IgD-negative memory B cell (primary cell): ENCODE data around the gene NTN3. TPM values are rescaled to one million over a fixed set of nuclear protein-coding genes. Genes with fewer than 3 reads are reported as not detected.

ENCODE experiments used
- H3K27ac Mint-ChIP-seq, 3 donors: one replicate each; pipeline ENCODE4 v1.8.0; 2020 to 2022; ENCODE audit warnings: mild to moderate bottlenecking in 3 of 3, mixed read lengths in 3 of 3, moderate library complexity in 1 of 3
- H3K27me3 Mint-ChIP-seq: one replicate; pipeline ENCODE4 v1.8.0; 2021; ENCODE audit warnings: mixed read lengths
- H3K36me3 Mint-ChIP-seq: one replicate; pipeline ENCODE4 v1.8.0; 2020; ENCODE audit warnings: mild to moderate bottlenecking, mixed read lengths
- H3K4me1 Mint-ChIP-seq, 3 donors: one replicate each; pipeline ENCODE4 v1.8.0; 2020 to 2022; ENCODE audit warnings: mixed read lengths in 3 of 3, mild to moderate bottlenecking in 1 of 3
- H3K4me3 Mint-ChIP-seq, 4 donors: one replicate each; pipeline ENCODE4 v1.8.0; 2020 to 2022; ENCODE audit warnings: mild to moderate bottlenecking in 4 of 4, mixed read lengths in 4 of 4, moderate library complexity in 3 of 4
- H3K9me3 Mint-ChIP-seq, 3 donors: one replicate each; pipeline ENCODE4 v1.8.0; 2020 to 2021; ENCODE audit warnings: mixed read lengths in 3 of 3, mild to moderate bottlenecking in 1 of 3
- polyA plus RNA-seq: library from polyadenylated mRNA; unstranded; fragments of 300-500 nt; fragmentation: Illumina TruSeq; gene quantifications from one replicate; pipeline ENCODE4 v1.2.3, GENCODE V29; 2021

Gene NTN3
- polyA plus RNA-seq, 1 donor from 2014 or later: not detected

- Mint-ChIP-seq H3K27ac (peak overlapping the region; percentile 15 to 89 (median 89)), H3K9me3 (no peaks in the 10 kb centered on the region), H3K4me3 (peak overlapping the region; percentile 0 to 73 (median 70)), H3K4me1 (peaks cover 7 to 12% (median 11%) of the 10 kb centered on the region in 3 donors), H3K36me3 (peaks cover 5% of the 10 kb centered on the region), H3K27me3 (peaks cover 2% of the 10 kb centered on the region)
Measured at GRCh38 chr16:2486645-2487516, 15.8 kb downstream of the NTN3 start.

GRCh38 chr16:2487517-2487842 is 16.4 kb downstream of the NTN3 start:
- Mint-ChIP-seq H3K27me3 (peaks cover 2% of the 10 kb centered on the region), H3K4me1 (peaks cover 7 to 12% (median 11%) of the 10 kb centered on the region in 3 donors), H3K27ac (peak overlapping the region; percentile 15 to 89 (median 89)), H3K4me3 (peak overlapping the region in 3 of 4 donors; percentile 0 to 73 (median 68)), H3K36me3 (peaks cover 5% of the 10 kb centered on the region), H3K9me3 (no peaks in the 10 kb centered on the region)

GRCh38 chr16:2487903-2488531 is 16.9 kb downstream of the NTN3 start:
- peak overlapping the region in 1 of 4 donors; percentile 55 for H3K4me3 Mint-ChIP-seq
- H3K36me3 Mint-ChIP-seq: peaks cover 5% of the 10 kb centered on the region
- peaks cover 2% of the 10 kb centered on the region for H3K27me3 Mint-ChIP-seq
- H3K4me1 Mint-ChIP-seq: peaks cover 7 to 12% (median 11%) of the 10 kb centered on the region in 3 donors
- H3K9me3 Mint-ChIP-seq: no peaks in the 10 kb centered on the region
- H3K27ac Mint-ChIP-seq: no peak overlapping the region

- peaks cover 2% of the 10 kb centered on the region for H3K27me3 Mint-ChIP-seq
- H3K4me3 Mint-ChIP-seq: no peak overlapping the region
- H3K36me3 Mint-ChIP-seq: peaks cover 5% of the 10 kb centered on the region
- H3K4me1 Mint-ChIP-seq: peaks cover 7 to 12% (median 11%) of the 10 kb centered on the region in 3 donors
- no peaks in the 10 kb centered on the region for H3K9me3 Mint-ChIP-seq
- H3K27ac Mint-ChIP-seq: no peak overlapping the region
Measured at GRCh38 chr16:2489581-2489980, 18.5 kb downstream of the NTN3 start.

- Mint-ChIP-seq H3K4me1 (peaks cover 7 to 11% (median 11%) of the 10 kb centered on the region in 3 donors), H3K36me3 (peaks cover 5% of the 10 kb centered on the region), H3K27me3 (peaks cover 2% of the 10 kb centered on the region), H3K9me3 (no peaks in the 10 kb centered on the region), H3K27ac (peak overlapping the region in 1 of 3 donors; percentile 53), H3K4me3 (no peak overlapping the region)
Measured at GRCh38 chr16:2490190-2491105, 19.4 kb downstream of the NTN3 start.

- H3K9me3 Mint-ChIP-seq: no peaks in the 10 kb centered on the region
- no peak overlapping the region for H3K4me3 Mint-ChIP-seq
- peaks cover under 1% of the 10 kb centered on the region for H3K27me3 Mint-ChIP-seq
- no peak overlapping the region for H3K27ac Mint-ChIP-seq
- peaks cover 2 to 3% (median 3%) of the 10 kb centered on the region in 3 donors for H3K4me1 Mint-ChIP-seq
- H3K36me3 Mint-ChIP-seq: peaks cover 1% of the 10 kb centered on the region
Measured at GRCh38 chr16:2492292-2492691, 21.2 kb downstream of the NTN3 start.

GRCh38 chr16:2493605-2494004 is 22.5 kb downstream of the NTN3 start:
- Mint-ChIP-seq H3K36me3 (no peaks in the 10 kb centered on the region), H3K27ac (no peak overlapping the region), H3K9me3 (no peaks in the 10 kb centered on the region), H3K4me3 (no peak overlapping the region), H3K4me1 (peaks cover 0 to 2% (median 2%) of the 10 kb centered on the region in 3 donors), H3K27me3 (no peaks in the 10 kb centered on the region)

GRCh38 chr16:2494616-2495015 is 23.5 kb downstream of the NTN3 start:
- H3K36me3 Mint-ChIP-seq: no peaks in the 10 kb centered on the region
- H3K27ac Mint-ChIP-seq: no peak overlapping the region
- H3K4me1 Mint-ChIP-seq: peaks cover 0 to 2% (median 2%) of the 10 kb centered on the region in 3 donors
- H3K27me3 Mint-ChIP-seq: no peaks in the 10 kb centered on the region
- no peaks in the 10 kb centered on the region for H3K9me3 Mint-ChIP-seq
- no peak overlapping the region for H3K4me3 Mint-ChIP-seq

GRCh38 chr16:2495041-2495440 is 23.9 kb downstream of the NTN3 start:
- H3K27me3 Mint-ChIP-seq: no peaks in the 10 kb centered on the region
- no peaks in the 10 kb centered on the region for H3K36me3 Mint-ChIP-seq
- no peaks in the 10 kb centered on the region for H3K9me3 Mint-ChIP-seq
- H3K4me3 Mint-ChIP-seq: no peak overlapping the region
- H3K27ac Mint-ChIP-seq: no peak overlapping the region
- peaks cover 0 to 2% (median 2%) of the 10 kb centered on the region in 3 donors for H3K4me1 Mint-ChIP-seq

- Mint-ChIP-seq H3K9me3 (no peaks in the 10 kb centered on the region), H3K27me3 (no peaks in the 10 kb centered on the region), H3K4me1 (peaks cover 0 to 2% (median 2%) of the 10 kb centered on the region in 3 donors), H3K27ac (no peak overlapping the region), H3K36me3 (no peaks in the 10 kb centered on the region), H3K4me3 (no peak overlapping the region)
Measured at GRCh38 chr16:2496223-2497115, 25.4 kb downstream of the NTN3 start.

- H3K27me3 Mint-ChIP-seq: no peaks in the 10 kb centered on the region
- no peaks in the 10 kb centered on the region for H3K9me3 Mint-ChIP-seq
- no peaks in the 10 kb centered on the region for H3K36me3 Mint-ChIP-seq
- no peak overlapping the region for H3K4me3 Mint-ChIP-seq
- H3K27ac Mint-ChIP-seq: no peak overlapping the region
- peaks cover 0 to 2% (median 2%) of the 10 kb centered on the region in 3 donors for H3K4me1 Mint-ChIP-seq
Measured at GRCh38 chr16:2497116-2497630, 26.1 kb downstream of the NTN3 start.

- Mint-ChIP-seq H3K36me3 (no peaks in the 10 kb centered on the region), H3K27me3 (no peaks in the 10 kb centered on the region), H3K27ac (no peak overlapping the region), H3K9me3 (no peaks in the 10 kb centered on the region), H3K4me1 (peaks cover 0 to 2% (median 2%) of the 10 kb centered on the region in 3 donors), H3K4me3 (no peak overlapping the region)
Measured at GRCh38 chr16:2497695-2498484, 26.8 kb downstream of the NTN3 start.

GRCh38 chr16:2498531-2499253 is 27.6 kb downstream of the NTN3 start:
- no peaks in the 10 kb centered on the region for H3K27me3 Mint-ChIP-seq
- H3K36me3 Mint-ChIP-seq: no peaks in the 10 kb centered on the region
- no peak overlapping the region for H3K4me3 Mint-ChIP-seq
- H3K9me3 Mint-ChIP-seq: no peaks in the 10 kb centered on the region
- H3K4me1 Mint-ChIP-seq: peaks cover 0 to 2% (median 2%) of the 10 kb centered on the region in 3 donors
- H3K27ac Mint-ChIP-seq: no peak overlapping the region
